H1 (cell line): ENCODE measurements around the gene MCM7. TPM values are rescaled to one million over a fixed set of nuclear protein-coding genes. Genes with fewer than 3 reads are reported as not detected.

Source experiments
- CEBPB ChIP-seq: IDR thresholded peaks from 2 replicates; pipeline ENCODE4 v1.6.1; 2012; ENCODE audit warnings: low read depth, low read length
- CHD2 ChIP-seq: IDR thresholded peaks from 2 replicates; pipeline ENCODE4 v1.6.1; 2012; ENCODE audit warnings: low read length, improper control_type of control experiment
- CHD7 ChIP-seq: fragments of 300-600 bp; sonication (generic); IDR thresholded peaks from 2 replicates; pipeline ENCODE4 v1.7.1; 2012; ENCODE audit warnings: low read length, moderate library complexity, mild to moderate bottlenecking, inconsistent platforms; ENCODE audit not compliant: insufficient replicate concordance
- EP300 ChIP-seq, 2 experiments: IDR thresholded peaks; 1 replicate in 1 of 2; 2 replicates in 1 of 2; pipeline ENCODE4 v1.6.1; 2011 to 2012; ENCODE audit warnings: low read depth in 2 of 2, low read length in 2 of 2, mild to moderate bottlenecking in 2 of 2, borderline replicate concordance in 1 of 2, inconsistent platforms in 1 of 2, moderate library complexity in 1 of 2
- PHF8 ChIP-seq: fragments of 200-600 bp; sonication (generic); conservative IDR thresholded peaks from 2 replicates; pipeline ENCODE4 v1.7.1; 2012; ENCODE audit warnings: low read depth, mild to moderate bottlenecking, inconsistent platforms, low read length, moderate library complexity
- SAP30 ChIP-seq: fragments of 300-600 bp; sonication (generic); IDR thresholded peaks from 2 replicates; pipeline ENCODE4 v1.7.1; 2012; ENCODE audit warnings: low read length, moderate library complexity, mild to moderate bottlenecking, inconsistent platforms; ENCODE audit not compliant: insufficient read depth, insufficient replicate concordance
- SP4 ChIP-seq: IDR thresholded peaks from 2 replicates; pipeline ENCODE4 v1.6.1; 2012; ENCODE audit warnings: low read length, inconsistent platforms
- ZNF274 ChIP-seq: IDR thresholded peaks from 2 replicates; pipeline ENCODE4 v1.7.0; 2012; ENCODE audit warnings: low read length, borderline replicate concordance; ENCODE audit errors: extremely low read depth
- polyA plus RNA-seq, 7 experiments: library from polyadenylated mRNA; depleted of rRNA in 3 of 7; stranded (reverse) in 5 of 7; unstranded in 2 of 7; fragments of >200 nt in 5 of 7; fragments of 200-250 nt in 2 of 7; gene quantifications; 1 replicate in 5 of 7; 2 replicates in 1 of 7; 4 replicates in 1 of 7; pipeline versions ENCODE4 v1.2.1 to v1.2.3, GENCODE V29; 2011 to 2013; ENCODE audit warnings: missing spikeins in 2 of 7, mixed read lengths in 2 of 7
- total RNA-seq: library from RNA; stranded (reverse); fragmentation: NEBNext Ultra II Directional; extraction: Animal tissue kit (Norgen Biotek cat#: 25700); gene quantifications from 2 replicates; pipeline ENCODE4 v1.2.1, GENCODE V29; 2021

MCM7 gene
- total and polyA plus RNA-seq, 2 of the 8 experiments (the other 6 are each of a cell fraction or from before 2014, with no cell fraction given), result 313 to 344 TPM

GRCh38 chr7:100111914-100112313 is 10.7 kb upstream of the MCM7 start (continued):
- TF ChIP-seq CHD7 (no peak), ZNF274 (no peak), CHD2 (no peak), SP4 (no peak), PHF8 (no peak), SAP30 (no peak), CEBPB (no peak), EP300 (IDR thresholded peaks at IDR 0.05; ENCODE audit: borderline replicate concordance in 1 of 2, low read depth in 2 of 2, low read length in 2 of 2) (no peak)
